Lower leg skin (tissue), 3 donors: Measurements from ENCODE around the gene CALCR.

ENCODE experiments used
- POLR2A ChIP-seq, 2 donors: fragments of 450-650 bp; IDR thresholded peaks; one replicate each; pipeline ENCODE4 v1.6.1; 2016 to 2017; ENCODE audit warnings: antibody characterized with exemption in 2 of 2, mild to moderate bottlenecking in 1 of 2, moderate library complexity in 1 of 2
- TF ChIP-seq, protein P1 (sequence below), 3 donors: fragments of 450-650 bp; IDR thresholded peaks; one replicate each; pipeline ENCODE4 v1.5.1; 2016; ENCODE audit warnings: antibody characterized with exemption in 3 of 3, mild to moderate bottlenecking in 3 of 3, moderate library complexity in 2 of 3

GRCh38 chr7:93594250-93594649, 19.7 kb upstream of the CALCR start:
- TF ChIP-seq, protein P1, sequence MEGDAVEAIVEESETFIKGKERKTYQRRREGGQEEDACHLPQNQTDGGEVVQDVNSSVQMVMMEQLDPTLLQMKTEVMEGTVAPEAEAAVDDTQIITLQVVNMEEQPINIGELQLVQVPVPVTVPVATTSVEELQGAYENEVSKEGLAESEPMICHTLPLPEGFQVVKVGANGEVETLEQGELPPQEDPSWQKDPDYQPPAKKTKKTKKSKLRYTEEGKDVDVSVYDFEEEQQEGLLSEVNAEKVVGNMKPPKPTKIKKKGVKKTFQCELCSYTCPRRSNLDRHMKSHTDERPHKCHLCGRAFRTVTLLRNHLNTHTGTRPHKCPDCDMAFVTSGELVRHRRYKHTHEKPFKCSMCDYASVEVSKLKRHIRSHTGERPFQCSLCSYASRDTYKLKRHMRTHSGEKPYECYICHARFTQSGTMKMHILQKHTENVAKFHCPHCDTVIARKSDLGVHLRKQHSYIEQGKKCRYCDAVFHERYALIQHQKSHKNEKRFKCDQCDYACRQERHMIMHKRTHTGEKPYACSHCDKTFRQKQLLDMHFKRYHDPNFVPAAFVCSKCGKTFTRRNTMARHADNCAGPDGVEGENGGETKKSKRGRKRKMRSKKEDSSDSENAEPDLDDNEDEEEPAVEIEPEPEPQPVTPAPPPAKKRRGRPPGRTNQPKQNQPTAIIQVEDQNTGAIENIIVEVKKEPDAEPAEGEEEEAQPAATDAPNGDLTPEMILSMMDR (IDR thresholded peaks at IDR 0.05) = no peak
- TF ChIP-seq POLR2A (IDR thresholded peaks at IDR 0.05) = no peak
